Upper lobe of left lung (tissue), 6 donors: ENCODE measurements around the gene IFNL3. TPM values are rescaled to one million over a fixed set of nuclear protein-coding genes. Genes with fewer than 3 reads are reported as not detected.
"Not testable (repeated sequence)": the region's sequence is repeated elsewhere in the genome, so short reads cannot be mapped to it uniquely, and the experiment has no call there.

Experiments
- ATAC-seq, 2 donors: fragments of 200-7000 bp; cut with Tn5 transposase; one replicate each; pipeline ENCODE4 v1.9.1; 2022; ENCODE audit warnings: mild to moderate bottlenecking in 2 of 2, moderate library complexity in 2 of 2; ENCODE audit not compliant: low FRiP score in 2 of 2
- DNase-seq, 2 donors: peaks; one replicate each; pipeline ENCODE4 v3.0.0-alpha.2; 2019 to 2020
- H3K27ac ChIP-seq, 4 donors: fragments of 200-600 bp; sonication (generic); one replicate each; pipeline ENCODE4 v1.5.1; 2016 to 2019
- H3K27me3 ChIP-seq, 4 donors: fragments of 200-600 bp; sonication (generic); one replicate each; pipeline ENCODE4 v1.5.1; 2017 to 2019
- H3K36me3 ChIP-seq, 4 donors: fragments of 200-600 bp; sonication (generic); one replicate each; pipeline ENCODE4 v1.5.1; 2016 to 2019
- H3K4me1 ChIP-seq, 4 donors: fragments of 200-600 bp; sonication (generic); one replicate each; pipeline ENCODE4 v1.5.1; 2018 to 2019
- H3K4me3 ChIP-seq, 4 donors: fragments of 200-600 bp; sonication (generic); one replicate each; pipeline ENCODE4 v1.5.1; 2017 to 2019; ENCODE audit warnings: mild to moderate bottlenecking in 2 of 4, moderate library complexity in 1 of 4
- H3K9me3 ChIP-seq, 4 donors: fragments of 200-600 bp; sonication (generic); one replicate each; pipeline ENCODE4 v1.5.1; 2018 to 2019
- EP300 ChIP-seq, 4 donors: sonication (generic); formaldehyde crosslinking; IDR thresholded peaks; one replicate each; pipeline ENCODE4 v1.5.1; 2017; ENCODE audit warnings: antibody characterized with exemption in 4 of 4, control low read depth in 2 of 4
- POLR2A ChIP-seq, 4 donors: fragments of 450-650 bp; IDR thresholded peaks; one replicate each; pipeline ENCODE4 v1.5.1; 2016 to 2017; ENCODE audit warnings: antibody characterized with exemption in 4 of 4, mild to moderate bottlenecking in 2 of 4
- POLR2AphosphoS5 ChIP-seq, 2 donors: sonication (generic); formaldehyde crosslinking; IDR thresholded peaks; one replicate each; pipeline ENCODE4 v1.5.1; 2017; ENCODE audit warnings: antibody characterized with exemption in 2 of 2
- WGBS, 2 donors: methylation state at CpG; one replicate each; pipeline ENCODE4 v1.1.5; 2017 to 2018; 5-methylcytosine and 5-hydroxymethylcytosine counted together
- total RNA-seq, 6 donors: library from RNA; depleted of rRNA in 4 of 6; stranded (reverse); fragments of >200 nt in 4 of 6; gene quantifications; one replicate each; pipeline versions ENCODE4 v1.1.0 to v1.2.1, GENCODE V29; 2016 to 2021
- TF ChIP-seq, protein P1 (sequence below), 6 experiments: fragments of 450-650 bp in 4 of 6; fragments of 200-600 bp in 2 of 6; sonication (generic) in 2 of 6; IDR thresholded peaks; one replicate each; pipeline ENCODE4 v1.5.1; 2016 to 2019; ENCODE audit warnings: antibody characterized with exemption in 6 of 6
- donor health status: DM: no; HTN: no; CAD: no; lungs with moderate emphysema.
- donor health status: DM: no; HTN: yes; CAD: no; lungs with severe emphysema.

Gene IFNL3
- total RNA-seq: not detected

DNA sequence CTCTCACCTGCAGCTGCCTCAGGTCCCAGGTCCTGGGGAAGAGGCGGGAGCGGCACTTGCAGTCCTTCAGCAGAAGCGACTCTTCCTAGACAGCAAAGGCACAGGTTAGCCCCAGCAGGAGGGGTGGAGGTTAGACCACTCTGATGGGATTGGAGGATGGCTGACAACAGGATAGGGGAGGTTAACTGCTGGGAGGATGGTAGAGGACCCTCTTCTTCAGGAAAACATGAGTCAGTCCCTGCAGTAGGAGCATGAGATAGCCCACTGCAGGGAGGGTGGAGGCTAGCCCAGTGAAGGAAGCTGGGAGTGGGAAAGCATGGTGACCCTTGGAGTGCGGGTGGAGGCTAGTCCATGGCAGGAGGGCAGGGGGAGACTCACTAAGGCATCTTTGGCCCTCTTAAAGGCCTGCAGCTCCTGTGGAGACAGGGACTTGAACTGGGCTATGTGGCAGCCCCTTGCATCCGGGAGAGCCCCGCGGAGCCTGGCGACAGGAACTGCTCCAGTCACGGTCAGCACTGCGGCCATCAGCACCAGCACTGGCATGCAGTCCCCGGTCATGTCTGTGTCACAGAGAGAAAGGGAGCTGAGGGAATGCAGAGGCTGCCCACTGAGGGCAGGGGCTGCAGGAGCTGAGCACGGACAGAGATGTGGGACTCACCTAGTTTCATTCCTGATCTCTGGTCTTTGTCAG lies at the start of gene IFNL3:
TSS of gene IFNL3 (minus strand) at position 597 of the 691 bp plus-strand sequence. CDS start at position 558, 39 bp downstream.
- not testable (repeated sequence) for H3K27ac ChIP-seq, H3K36me3 ChIP-seq, H3K4me3 ChIP-seq, ATAC-seq, H3K9me3 ChIP-seq, DNase-seq
- WGBS, 2 donors: 77 to 90% methylated on average over 4 to 6 of the region's 12 CpGs
- H3K4me1 ChIP-seq: peaks cover 6 to 16% (median 10%) of the 10 kb centered on the region in 4 donors
- H3K27me3 ChIP-seq: peaks cover 0 to 20% (median 11%) of the 10 kb centered on the region in 4 donors

DNA sequence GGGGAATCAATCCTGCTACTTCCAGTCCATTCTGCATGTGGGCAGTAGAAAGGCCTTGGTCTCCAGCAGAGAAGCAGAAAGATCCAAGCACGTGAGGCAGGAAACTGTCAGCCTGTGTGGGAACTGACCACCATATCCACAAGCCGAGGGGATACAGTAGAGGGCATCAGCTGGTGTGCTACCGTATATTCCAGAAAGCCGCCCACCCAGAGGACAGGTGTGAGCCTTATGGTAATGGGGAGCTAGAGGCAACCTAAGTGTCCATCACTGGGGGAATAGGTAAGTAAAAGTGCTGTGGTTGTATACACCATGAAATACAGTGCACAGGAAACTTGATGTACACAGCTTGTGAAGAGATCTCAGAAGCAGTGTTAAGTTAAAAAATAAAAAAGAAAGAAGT lies 48.6 kb upstream of the IFNL3 start:
- ATAC-seq (no peak), DNase-seq (no peak)
- H3K36me3 ChIP-seq: no peaks in the 10 kb centered on the region
- H3K4me3 ChIP-seq: no peak overlapping the region
- WGBS, 2 donors: 58 to 60% methylated on average over 4 of the region's 4 CpGs
- H3K27ac ChIP-seq: no peak overlapping the region
- TF ChIP-seq POLR2AphosphoS5 (IDR thresholded peaks at IDR 0.05) (no peak), EP300 (IDR thresholded peaks at IDR 0.05) (no peak), POLR2A (IDR thresholded peaks at IDR 0.05) (no peak)
- TF ChIP-seq, protein P1, sequence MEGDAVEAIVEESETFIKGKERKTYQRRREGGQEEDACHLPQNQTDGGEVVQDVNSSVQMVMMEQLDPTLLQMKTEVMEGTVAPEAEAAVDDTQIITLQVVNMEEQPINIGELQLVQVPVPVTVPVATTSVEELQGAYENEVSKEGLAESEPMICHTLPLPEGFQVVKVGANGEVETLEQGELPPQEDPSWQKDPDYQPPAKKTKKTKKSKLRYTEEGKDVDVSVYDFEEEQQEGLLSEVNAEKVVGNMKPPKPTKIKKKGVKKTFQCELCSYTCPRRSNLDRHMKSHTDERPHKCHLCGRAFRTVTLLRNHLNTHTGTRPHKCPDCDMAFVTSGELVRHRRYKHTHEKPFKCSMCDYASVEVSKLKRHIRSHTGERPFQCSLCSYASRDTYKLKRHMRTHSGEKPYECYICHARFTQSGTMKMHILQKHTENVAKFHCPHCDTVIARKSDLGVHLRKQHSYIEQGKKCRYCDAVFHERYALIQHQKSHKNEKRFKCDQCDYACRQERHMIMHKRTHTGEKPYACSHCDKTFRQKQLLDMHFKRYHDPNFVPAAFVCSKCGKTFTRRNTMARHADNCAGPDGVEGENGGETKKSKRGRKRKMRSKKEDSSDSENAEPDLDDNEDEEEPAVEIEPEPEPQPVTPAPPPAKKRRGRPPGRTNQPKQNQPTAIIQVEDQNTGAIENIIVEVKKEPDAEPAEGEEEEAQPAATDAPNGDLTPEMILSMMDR (IDR thresholded peaks at IDR 0.05): no peak
- no peaks in the 10 kb centered on the region for H3K4me1 ChIP-seq
- H3K27me3 ChIP-seq: no peaks in the 10 kb centered on the region
- no peaks in the 10 kb centered on the region for H3K9me3 ChIP-seq

DNA sequence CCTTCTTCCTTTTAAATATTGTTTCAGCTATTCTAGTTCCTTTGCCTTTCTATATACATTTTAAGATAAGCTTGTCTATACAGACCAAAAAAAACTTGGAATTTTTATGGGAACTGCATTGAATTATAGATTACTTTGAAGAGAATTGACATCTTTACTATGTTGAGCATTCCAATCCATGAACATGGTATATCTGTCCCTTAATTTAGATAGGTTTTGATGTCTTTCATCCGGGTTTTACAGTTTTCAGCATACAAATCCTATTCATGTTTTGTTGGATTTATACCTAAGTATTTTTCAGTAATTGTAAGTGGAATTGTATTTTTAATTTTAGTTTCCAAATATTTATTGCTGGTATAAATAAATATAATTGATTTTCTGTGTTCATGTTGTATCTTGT lies 39.2 kb upstream of the IFNL3 start:
- WGBS, 2 donors: 76 to 83% methylated on average over 1 of the region's 1 CpG
- Histone ChIP-seq H3K4me3 (no peak overlapping the region), H3K27ac (no peak overlapping the region), H3K9me3 (no peaks in the 10 kb centered on the region), H3K27me3 (no peaks in the 10 kb centered on the region), H3K4me1 (no peaks in the 10 kb centered on the region), H3K36me3 (no peaks in the 10 kb centered on the region)
- ATAC-seq (no peak), DNase-seq (no peak)
- TF ChIP-seq POLR2AphosphoS5 (IDR thresholded peaks at IDR 0.05): no peak
- TF ChIP-seq, protein P1 (IDR thresholded peaks at IDR 0.05): no peak
- no peak for TF ChIP-seq POLR2A (IDR thresholded peaks at IDR 0.05)
- TF ChIP-seq EP300 (IDR thresholded peaks at IDR 0.05): no peak

DNA sequence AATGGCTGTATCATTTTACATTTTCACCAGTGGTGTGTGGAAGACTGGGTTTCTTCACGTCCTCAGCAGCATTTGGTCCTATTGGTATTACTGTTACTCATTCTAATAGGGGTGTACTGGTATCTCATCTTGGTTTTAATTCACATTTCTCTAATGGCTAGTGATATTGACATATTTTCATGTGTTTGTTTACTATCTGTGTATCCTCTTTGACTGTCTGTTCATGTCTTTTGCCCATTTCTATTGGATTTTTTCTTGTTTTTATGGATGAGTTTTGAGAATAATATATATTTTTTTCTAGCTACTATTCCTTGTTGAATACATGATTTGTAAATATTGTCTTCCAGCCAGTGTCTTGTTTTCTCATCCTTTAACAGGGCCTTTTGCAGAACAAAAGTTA lies 37.2 kb upstream of the IFNL3 start:
- DNase-seq (no peak), ATAC-seq (no peak)
- Histone ChIP-seq H3K27me3 (no peaks in the 10 kb centered on the region), H3K4me3 (no peak overlapping the region), H3K36me3 (no peaks in the 10 kb centered on the region), H3K9me3 (no peaks in the 10 kb centered on the region), H3K27ac (no peak overlapping the region), H3K4me1 (no peaks in the 10 kb centered on the region)
- TF ChIP-seq EP300 (IDR thresholded peaks at IDR 0.05) (no peak), POLR2AphosphoS5 (IDR thresholded peaks at IDR 0.05) (no peak), POLR2A (IDR thresholded peaks at IDR 0.05) (no peak)
- TF ChIP-seq, protein P1 (IDR thresholded peaks at IDR 0.05): no peak
- 50 to 62% methylated on average over 1 of the region's 1 CpG for WGBS, 2 donors

DNA sequence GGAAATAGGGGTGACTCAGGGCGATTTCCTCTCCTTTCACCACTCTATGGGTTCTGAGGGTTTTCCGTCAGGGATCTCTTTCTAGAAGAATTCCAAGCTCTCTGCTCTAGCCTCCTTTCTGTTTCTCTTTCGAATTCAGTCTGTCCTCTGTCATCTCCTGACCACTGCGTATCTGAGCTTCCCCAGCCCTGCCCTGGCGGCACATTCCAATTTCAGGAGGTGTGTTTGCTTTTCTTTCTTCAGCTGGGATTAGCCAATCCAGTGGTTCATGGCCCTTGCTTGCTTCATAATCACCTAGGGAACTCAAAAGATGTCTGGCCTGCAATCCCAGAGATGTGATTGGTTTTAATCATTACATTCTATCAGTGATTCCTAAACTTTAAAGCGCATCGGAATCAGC lies 32.8 kb upstream of the IFNL3 start:
- DNase-seq: peak in 1 of 2 donors; percentile 33
- no peak overlapping the region for H3K27ac ChIP-seq
- WGBS, 2 donors: 51 to 57% methylated on average over 7 of the region's 7 CpGs
- no peak overlapping the region for H3K4me3 ChIP-seq
- H3K4me1 ChIP-seq: no peaks in the 10 kb centered on the region
- no peaks in the 10 kb centered on the region for H3K27me3 ChIP-seq
- no peaks in the 10 kb centered on the region for H3K36me3 ChIP-seq
- ATAC-seq: peak in 1 of 2 donors; percentile 70
- TF ChIP-seq EP300 (IDR thresholded peaks at IDR 0.05): no peak
- TF ChIP-seq, protein P1 (IDR thresholded peaks at IDR 0.05): no peak
- no peaks in the 10 kb centered on the region for H3K9me3 ChIP-seq
